NCI-H2029 (cell line): Measurements from ENCODE around the gene EFCAB6.

Experiments
- DNase-seq: peaks from one replicate; lab custom pipeline; 2025; lab: John Stamatoyannopoulos, UW

EFCAB6 gene

GRCh38 chr22:43481568-43482317, 330.4 kb downstream of the EFCAB6 start:
- no peak for DNase-seq

DNA sequence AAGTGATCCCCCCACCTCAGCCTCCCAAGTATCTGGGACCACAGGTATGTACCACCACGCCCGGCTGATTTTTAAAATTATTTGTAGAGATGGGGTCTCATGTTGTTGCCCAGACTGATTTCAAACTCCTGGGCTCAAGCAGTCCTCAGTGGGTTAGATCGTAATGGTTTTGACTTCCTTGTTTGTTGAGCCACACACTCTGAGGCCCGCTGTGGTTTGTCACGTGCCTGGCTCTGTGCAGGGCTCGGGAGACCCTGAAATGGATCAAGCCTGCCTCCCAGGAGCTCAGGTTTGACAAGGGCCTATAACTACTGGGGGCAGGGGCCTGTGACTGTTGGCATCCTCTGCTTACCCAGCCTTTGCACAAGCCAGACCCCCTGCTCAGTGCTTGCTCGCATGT, 332.1 kb downstream of the EFCAB6 start:
- DNase-seq: no peak

- DNase-seq: no peak
These were observed 332.7 kb downstream of the EFCAB6 start for GRCh38 chr22:43479301-43479950.
